ENCODE measurements around the gene PCP2. TPM values are rescaled to one million over a fixed set of nuclear protein-coding genes. Genes with fewer than 3 reads are reported as not detected.
A peak's percentile ranks its signal among the peaks of the same experiment; 100 is the strongest.

Gene PCP2
- total and polyA plus RNA-seq, 2 of the 8 experiments (the other 6 are each of a cell fraction or from before 2014, with no cell fraction given), result not detected

GRCh38 chr19:7590256-7590655 lies 43.3 kb downstream of the PCP2 start:
- POLR2A ChIA-PET (ENCODE audit: partially characterized antibody), result interaction anchor here (1.1 to 1.7 kb wide), 2 partner anchors 43 to 56 kb away, joined by 3 read pairs; partner anchors contain the start of gene PCP2
- Histone ChIP-seq H3K4ac (replicated peaks; ENCODE audit: insufficient read length, low read depth, low read length) (no peak overlapping the region), H2AK5ac (ENCODE audit: low read depth, low read length) (no peak overlapping the region), H3K9me3 (ENCODE audit: insufficient read depth in 2 of 2, low read depth in 1 of 2, low read length in 1 of 2) (no peaks in the 10 kb centered on the region), H2BK12ac (ENCODE audit: low read depth, low read length) (no peak overlapping the region), H3K36me3 (ENCODE audit: control insufficient read depth in 2 of 4, insufficient read depth in 4 of 4, low read length in 3 of 4) (no peaks in the 10 kb centered on the region), H3K9ac (replicated peaks in 1 of 4; ENCODE audit: extremely low read depth in 1 of 4, low read depth in 3 of 4, low read length in 3 of 4) (no peak overlapping the region), H3K14ac (ENCODE audit: insufficient read length) (no peak overlapping the region), H2BK20ac (ENCODE audit: low read length) (no peak overlapping the region), H3K4me1 (replicated peaks in 1 of 4; ENCODE audit: control insufficient read depth in 3 of 4, insufficient read depth in 4 of 4, low read length in 3 of 4) (0 out of 7 replicates have a peak, but pooled peaks cover 0 to 4% (median 1%) of the 10 kb centered on the region in 4 experiments), H4K20me1 (replicated peaks in 1 of 2; ENCODE audit: control insufficient read depth in 1 of 2, insufficient read depth in 2 of 2, low read length in 2 of 2) (no peaks in the 10 kb centered on the region), H2AFZ (ENCODE audit: low read length) (no peak overlapping the region), H3K56ac (replicated peaks; ENCODE audit: insufficient read length, low read depth, low read length) (no peak overlapping the region), H3K27ac (ENCODE audit: low read depth, low read length) (no peak overlapping the region), H3K18ac (ENCODE audit: extremely low read depth, low read length) (no peak overlapping the region), H3K23me2 (ENCODE audit: low read depth, low read length) (no peaks in the 10 kb centered on the region; the same call in 1 of the 2 replicates), H3K23ac (ENCODE audit: insufficient read length) (no peak overlapping the region), H3K79me1 (ENCODE audit: low read depth, low read length) (no peaks in the 10 kb centered on the region), H2BK120ac (replicated peaks; ENCODE audit: low read depth, low read length) (no peak overlapping the region), H3K4me2 (ENCODE audit: insufficient read depth in 1 of 2, low read depth in 2 of 2, low read length in 2 of 2) (peak overlapping the region in 1 of 2 experiments; percentile 7; a peak in 1 of 4 replicates), H4K8ac (ENCODE audit: extremely low read depth, insufficient read depth, low read length) (no peak overlapping the region), H2BK5ac (ENCODE audit: low read depth, low read length) (no peak overlapping the region), H4K5ac (ENCODE audit: insufficient read length, low read depth, low read length) (no peak overlapping the region), H3K4me3 (ENCODE audit: extremely low read depth in 1 of 4, insufficient read depth in 2 of 4, low read depth in 3 of 4, low read length in 4 of 4) (no peak overlapping the region), H4K91ac (replicated peaks; ENCODE audit: insufficient read length, low read length) (no peak overlapping the region), H3K27me3 (replicated peaks in 1 of 4; ENCODE audit: control insufficient read depth in 3 of 4, extremely low read depth in 1 of 4, insufficient read depth in 3 of 4, low read length in 3 of 4) (no peaks in the 10 kb centered on the region), H2BK15ac (ENCODE audit: low read length) (no peak overlapping the region), H3K79me2 (ENCODE audit: control insufficient read depth in 1 of 2, insufficient read depth in 2 of 2, low read length in 2 of 2) (no peaks in the 10 kb centered on the region)
- 89% methylated on average over 7 of the region's 8 CpGs; no CpG with 5 or more reads in 1 of the 2 experiments for WGBS, 2 experiments (ENCODE audit: extremely low coverage in 1 of 2, insufficient coverage in 1 of 2, insufficient read length in 1 of 2, insufficient replicate concordance in 2 of 2, low coverage in 1 of 2, low lambda C conversion rate in 2 of 2, missing lambda C conversion rate in 1 of 2)
- no peak for DNase-seq (ENCODE audit: low read depth in 1 of 2, low spot score in 2 of 2)
- no peak for FAIRE-seq
- no peak for TF ChIP-seq PHF8 (conservative IDR thresholded peaks at IDR 0.05; ENCODE audit: low read depth, low read length)
- peak; percentile 22; the same call in 1 of the 2 replicates for TF ChIP-seq EGR1 (IDR thresholded peaks at IDR 0.05; ENCODE audit: borderline replicate concordance, low read depth, low read length)
- CTCF ChIA-PET (ENCODE audit: partially characterized antibody), result interaction anchor here (2.5 kb wide), 1 partner anchor 15 kb away, joined by 8 read pairs; no protein-coding TSS in a partner anchor
